ENCODE results near the gene NPC1L1. TPM values are rescaled to one million over a fixed set of nuclear protein-coding genes. Genes with fewer than 3 reads are reported as not detected.

Gene NPC1L1
- total and polyA plus RNA-seq, 2 of the 13 experiments (the other 11 are each of a cell fraction or from before 2014, with no cell fraction given) = 4.8 to 14.5 TPM

DNA sequence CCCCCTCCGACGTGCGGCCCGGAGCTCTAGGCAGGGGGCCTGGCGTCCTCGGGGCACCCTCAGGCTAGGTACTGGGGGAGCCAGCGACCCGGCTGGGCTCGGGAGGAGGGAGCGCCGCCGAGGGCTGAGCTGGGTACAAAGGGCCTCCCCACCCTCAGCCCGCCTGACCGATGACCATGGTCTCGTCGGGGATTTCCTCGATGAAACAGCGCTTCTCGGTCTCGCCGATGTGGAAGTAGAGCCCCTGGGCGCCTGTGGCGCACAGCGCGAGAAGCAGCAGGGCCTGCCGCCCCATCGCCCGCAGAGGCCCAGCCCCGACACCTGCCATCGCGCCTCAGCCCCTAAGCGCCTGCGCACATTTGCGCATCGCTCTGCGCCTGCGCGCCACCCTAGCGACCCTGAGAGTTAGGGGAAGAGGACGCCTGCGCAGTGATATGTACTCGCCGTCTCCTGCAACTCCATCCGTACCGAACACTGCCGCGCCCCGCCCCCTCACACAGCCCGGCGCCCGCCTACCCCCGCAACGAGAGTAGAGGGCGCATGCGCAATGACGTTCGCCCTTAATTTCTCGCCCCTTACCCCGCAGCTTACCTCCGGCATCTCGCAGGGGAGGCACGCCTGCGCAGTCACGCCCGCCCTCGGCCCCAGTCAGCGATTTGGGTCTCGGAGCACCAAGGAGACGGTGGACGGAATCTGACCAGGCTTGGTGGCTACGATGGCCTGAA, 40.9 kb upstream of the NPC1L1 start, which contains the start of gene TMED4 (continued):
- TF ChIP-seq, protein P1, sequence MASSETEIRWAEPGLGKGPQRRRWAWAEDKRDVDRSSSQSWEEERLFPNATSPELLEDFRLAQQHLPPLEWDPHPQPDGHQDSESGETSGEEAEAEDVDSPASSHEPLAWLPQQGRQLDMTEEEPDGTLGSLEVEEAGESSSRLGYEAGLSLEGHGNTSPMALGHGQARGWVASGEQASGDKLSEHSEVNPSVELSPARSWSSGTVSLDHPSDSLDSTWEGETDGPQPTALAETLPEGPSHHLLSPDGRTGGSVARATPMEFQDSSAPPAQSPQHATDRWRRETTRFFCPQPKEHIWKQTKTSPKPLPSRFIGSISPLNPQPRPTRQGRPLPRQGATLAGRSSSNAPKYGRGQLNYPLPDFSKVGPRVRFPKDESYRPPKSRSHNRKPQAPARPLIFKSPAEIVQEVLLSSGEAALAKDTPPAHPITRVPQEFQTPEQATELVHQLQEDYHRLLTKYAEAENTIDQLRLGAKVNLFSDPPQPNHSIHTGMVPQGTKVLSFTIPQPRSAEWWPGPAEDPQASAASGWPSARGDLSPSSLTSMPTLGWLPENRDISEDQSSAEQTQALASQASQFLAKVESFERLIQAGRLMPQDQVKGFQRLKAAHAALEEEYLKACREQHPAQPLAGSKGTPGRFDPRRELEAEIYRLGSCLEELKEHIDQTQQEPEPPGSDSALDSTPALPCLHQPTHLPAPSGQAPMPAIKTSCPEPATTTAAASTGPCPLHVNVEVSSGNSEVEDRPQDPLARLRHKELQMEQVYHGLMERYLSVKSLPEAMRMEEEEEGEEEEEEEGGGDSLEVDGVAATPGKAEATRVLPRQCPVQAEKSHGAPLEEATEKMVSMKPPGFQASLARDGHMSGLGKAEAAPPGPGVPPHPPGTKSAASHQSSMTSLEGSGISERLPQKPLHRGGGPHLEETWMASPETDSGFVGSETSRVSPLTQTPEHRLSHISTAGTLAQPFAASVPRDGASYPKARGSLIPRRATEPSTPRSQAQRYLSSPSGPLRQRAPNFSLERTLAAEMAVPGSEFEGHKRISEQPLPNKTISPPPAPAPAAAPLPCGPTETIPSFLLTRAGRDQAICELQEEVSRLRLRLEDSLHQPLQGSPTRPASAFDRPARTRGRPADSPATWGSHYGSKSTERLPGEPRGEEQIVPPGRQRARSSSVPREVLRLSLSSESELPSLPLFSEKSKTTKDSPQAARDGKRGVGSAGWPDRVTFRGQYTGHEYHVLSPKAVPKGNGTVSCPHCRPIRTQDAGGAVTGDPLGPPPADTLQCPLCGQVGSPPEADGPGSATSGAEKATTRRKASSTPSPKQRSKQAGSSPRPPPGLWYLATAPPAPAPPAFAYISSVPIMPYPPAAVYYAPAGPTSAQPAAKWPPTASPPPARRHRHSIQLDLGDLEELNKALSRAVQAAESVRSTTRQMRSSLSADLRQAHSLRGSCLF (CRISPR knock-in tag; IDR thresholded peaks at IDR 0.05; ENCODE audit: borderline replicate concordance) = no peak
- TF ChIP-seq ZNF260 (CRISPR knock-in tag; IDR thresholded peaks at IDR 0.05; ENCODE audit: borderline replicate concordance, low read depth) (no peak), TGIF2 (CRISPR knock-in tag; IDR thresholded peaks at IDR 0.05) (no peak), SMAD1 (CRISPR knock-in tag; IDR thresholded peaks at IDR 0.05; ENCODE audit: borderline replicate concordance, low read depth) (no peak), ZBTB1 (CRISPR knock-in tag; IDR thresholded peaks at IDR 0.05; ENCODE audit: borderline replicate concordance) (no peak), SP4 (CRISPR knock-in tag; IDR thresholded peaks at IDR 0.05) (0 out of 2 replicates have a peak, but pooled peaks have one; percentile 34), ZNF282 (IDR thresholded peaks at IDR 0.05; ENCODE audit: partially characterized antibody) (no peak), ZSCAN30 (CRISPR knock-in tag; IDR thresholded peaks at IDR 0.05) (no peak), MTA3 (CRISPR knock-in tag; IDR thresholded peaks at IDR 0.05) (no peak)
- TF ChIP-seq, protein P2, sequence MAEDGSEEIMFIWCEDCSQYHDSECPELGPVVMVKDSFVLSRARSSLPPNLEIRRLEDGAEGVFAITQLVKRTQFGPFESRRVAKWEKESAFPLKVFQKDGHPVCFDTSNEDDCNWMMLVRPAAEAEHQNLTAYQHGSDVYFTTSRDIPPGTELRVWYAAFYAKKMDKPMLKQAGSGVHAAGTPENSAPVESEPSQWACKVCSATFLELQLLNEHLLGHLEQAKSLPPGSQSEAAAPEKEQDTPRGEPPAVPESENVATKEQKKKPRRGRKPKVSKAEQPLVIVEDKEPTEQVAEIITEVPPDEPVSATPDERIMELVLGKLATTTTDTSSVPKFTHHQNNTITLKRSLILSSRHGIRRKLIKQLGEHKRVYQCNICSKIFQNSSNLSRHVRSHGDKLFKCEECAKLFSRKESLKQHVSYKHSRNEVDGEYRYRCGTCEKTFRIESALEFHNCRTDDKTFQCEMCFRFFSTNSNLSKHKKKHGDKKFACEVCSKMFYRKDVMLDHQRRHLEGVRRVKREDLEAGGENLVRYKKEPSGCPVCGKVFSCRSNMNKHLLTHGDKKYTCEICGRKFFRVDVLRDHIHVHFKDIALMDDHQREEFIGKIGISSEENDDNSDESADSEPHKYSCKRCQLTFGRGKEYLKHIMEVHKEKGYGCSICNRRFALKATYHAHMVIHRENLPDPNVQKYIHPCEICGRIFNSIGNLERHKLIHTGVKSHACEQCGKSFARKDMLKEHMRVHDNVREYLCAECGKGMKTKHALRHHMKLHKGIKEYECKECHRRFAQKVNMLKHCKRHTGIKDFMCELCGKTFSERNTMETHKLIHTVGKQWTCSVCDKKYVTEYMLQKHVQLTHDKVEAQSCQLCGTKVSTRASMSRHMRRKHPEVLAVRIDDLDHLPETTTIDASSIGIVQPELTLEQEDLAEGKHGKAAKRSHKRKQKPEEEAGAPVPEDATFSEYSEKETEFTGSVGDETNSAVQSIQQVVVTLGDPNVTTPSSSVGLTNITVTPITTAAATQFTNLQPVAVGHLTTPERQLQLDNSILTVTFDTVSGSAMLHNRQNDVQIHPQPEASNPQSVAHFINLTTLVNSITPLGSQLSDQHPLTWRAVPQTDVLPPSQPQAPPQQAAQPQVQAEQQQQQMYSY (CRISPR knock-in tag; IDR thresholded peaks at IDR 0.05) = no peak
- TF ChIP-seq, protein P3, sequence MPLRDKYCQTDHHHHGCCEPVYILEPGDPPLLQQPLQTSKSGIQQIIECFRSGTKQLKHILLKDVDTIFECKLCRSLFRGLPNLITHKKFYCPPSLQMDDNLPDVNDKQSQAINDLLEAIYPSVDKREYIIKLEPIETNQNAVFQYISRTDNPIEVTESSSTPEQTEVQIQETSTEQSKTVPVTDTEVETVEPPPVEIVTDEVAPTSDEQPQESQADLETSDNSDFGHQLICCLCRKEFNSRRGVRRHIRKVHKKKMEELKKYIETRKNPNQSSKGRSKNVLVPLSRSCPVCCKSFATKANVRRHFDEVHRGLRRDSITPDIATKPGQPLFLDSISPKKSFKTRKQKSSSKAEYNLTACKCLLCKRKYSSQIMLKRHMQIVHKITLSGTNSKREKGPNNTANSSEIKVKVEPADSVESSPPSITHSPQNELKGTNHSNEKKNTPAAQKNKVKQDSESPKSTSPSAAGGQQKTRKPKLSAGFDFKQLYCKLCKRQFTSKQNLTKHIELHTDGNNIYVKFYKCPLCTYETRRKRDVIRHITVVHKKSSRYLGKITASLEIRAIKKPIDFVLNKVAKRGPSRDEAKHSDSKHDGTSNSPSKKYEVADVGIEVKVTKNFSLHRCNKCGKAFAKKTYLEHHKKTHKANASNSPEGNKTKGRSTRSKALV (CRISPR knock-in tag; IDR thresholded peaks at IDR 0.05) = peak; percentile 51; the same call in 1 of the 2 replicates
- TF ChIP-seq, protein P4, sequence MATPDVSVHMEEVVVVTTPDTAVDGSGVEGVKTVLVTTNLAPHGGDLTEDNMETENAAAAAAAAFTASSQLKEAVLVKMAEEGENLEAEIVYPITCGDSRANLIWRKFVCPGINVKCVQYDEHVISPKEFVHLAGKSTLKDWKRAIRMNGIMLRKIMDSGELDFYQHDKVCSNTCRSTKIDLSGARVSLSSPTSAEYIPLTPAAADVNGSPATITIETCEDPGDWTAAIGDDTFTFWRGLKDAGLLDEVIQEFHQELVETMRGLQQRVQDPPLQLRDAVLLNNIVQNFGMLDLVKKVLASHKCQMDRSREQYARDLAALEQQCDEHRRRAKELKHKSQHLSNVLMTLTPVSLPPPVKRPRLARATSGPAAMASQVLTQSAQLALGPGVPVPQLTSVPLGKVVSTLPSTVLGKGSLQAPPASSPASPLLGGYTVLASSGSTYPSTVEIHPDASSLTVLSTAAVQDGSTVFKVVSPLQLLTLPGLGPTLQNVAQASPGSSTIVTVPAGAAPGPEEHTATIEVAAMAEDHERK (CRISPR knock-in tag; IDR thresholded peaks at IDR 0.05; ENCODE audit: low read depth) = no peak; the same call in 1 of the 2 replicates
- TF ChIP-seq, protein P5, sequence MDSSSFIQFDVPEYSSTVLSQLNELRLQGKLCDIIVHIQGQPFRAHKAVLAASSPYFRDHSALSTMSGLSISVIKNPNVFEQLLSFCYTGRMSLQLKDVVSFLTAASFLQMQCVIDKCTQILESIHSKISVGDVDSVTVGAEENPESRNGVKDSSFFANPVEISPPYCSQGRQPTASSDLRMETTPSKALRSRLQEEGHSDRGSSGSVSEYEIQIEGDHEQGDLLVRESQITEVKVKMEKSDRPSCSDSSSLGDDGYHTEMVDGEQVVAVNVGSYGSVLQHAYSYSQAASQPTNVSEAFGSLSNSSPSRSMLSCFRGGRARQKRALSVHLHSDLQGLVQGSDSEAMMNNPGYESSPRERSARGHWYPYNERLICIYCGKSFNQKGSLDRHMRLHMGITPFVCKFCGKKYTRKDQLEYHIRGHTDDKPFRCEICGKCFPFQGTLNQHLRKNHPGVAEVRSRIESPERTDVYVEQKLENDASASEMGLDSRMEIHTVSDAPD (CRISPR knock-in tag; IDR thresholded peaks at IDR 0.05) = no peak; the same call in 1 of the 2 replicates

Measured in HepG2 (cell line).